K562 (cell line): Measurements from ENCODE around the gene TMEM120B. TPM values are rescaled to one million over a fixed set of nuclear protein-coding genes. Genes with fewer than 3 reads are reported as not detected.

ENCODE experiments used
- CREBBP ChIP-seq: IDR thresholded peaks from one replicate; pipeline ENCODE4 v1.6.1; 2012; ENCODE audit warnings: low read depth, mild to moderate bottlenecking, control low read depth, inconsistent platforms, low read length
- ELF2 ChIP-seq: fragments of 250-450 bp; sonication (Bioruptor Pico); IDR thresholded peaks from 2 replicates; pipeline ENCODE4 v1.5.0; 2021; ENCODE audit warnings: mild to moderate bottlenecking
- FOXA1 ChIP-seq: fragments of 450-650 bp; IDR thresholded peaks from 2 replicates; pipeline ENCODE4 v1.6.1; 2016; ENCODE audit warnings: mild to moderate bottlenecking, borderline replicate concordance
- GABPB1 ChIP-seq: sonication (generic); formaldehyde crosslinking; IDR thresholded peaks from 2 replicates; pipeline ENCODE4 v1.8.0; 2022; ENCODE audit warnings: mild to moderate bottlenecking, missing genetic modification reagents
- HDAC2 ChIP-seq: fragments of 450-650 bp; IDR thresholded peaks from 2 replicates; pipeline ENCODE4 v1.6.1; 2016; ENCODE audit warnings: mild to moderate bottlenecking
- HDGF ChIP-seq: fragments of 450-650 bp; IDR thresholded peaks from 2 replicates; pipeline ENCODE4 v1.6.1; 2016
- HSF4 ChIP-seq: fragments of 250-450 bp; sonication (Bioruptor Pico); IDR thresholded peaks from 2 replicates; pipeline ENCODE4 v2.1.2; 2022; ENCODE audit warnings: mild to moderate bottlenecking, moderate library complexity, borderline replicate concordance
- KLF1 ChIP-seq: fragments of 450-650 bp; IDR thresholded peaks from 2 replicates; pipeline ENCODE4 v1.6.1; 2016; ENCODE audit warnings: missing genetic modification characterization, missing compliant biosample characterization
- POLR2AphosphoS5 ChIP-seq: IDR thresholded peaks from 2 replicates; pipeline ENCODE4 v1.6.1; 2011; ENCODE audit warnings: mild to moderate bottlenecking, low read depth, low read length, moderate library complexity; ENCODE audit not compliant: control insufficient read depth, insufficient read depth
- POLR2G ChIP-seq: fragments of 200-400 bp; formaldehyde crosslinking; IDR thresholded peaks from 2 replicates; pipeline ENCODE4 v1.6.1; 2017; ENCODE audit warnings: low read depth, mild to moderate bottlenecking, antibody characterized with exemption, low read length, moderate library complexity
- SAP30 ChIP-seq: fragments of 200-600 bp; sonication (generic); IDR thresholded peaks from 2 replicates; pipeline ENCODE4 v1.6.1; 2012; ENCODE audit warnings: borderline replicate concordance, low read depth, mild to moderate bottlenecking, moderate library complexity, low read length, control low read depth, inconsistent platforms; ENCODE audit not compliant: insufficient read depth, poor library complexity, severe bottlenecking
- SIN3A ChIP-seq, 2 experiments: fragments of 150-350 bp in 1 of 2; IDR thresholded peaks; 2 replicates each; pipeline ENCODE4 v1.6.1; 2011 to 2016; ENCODE audit warnings: borderline replicate concordance in 2 of 2, low read depth in 2 of 2, low read length in 2 of 2, mild to moderate bottlenecking in 2 of 2, moderate library complexity in 2 of 2; ENCODE audit not compliant: control insufficient read depth in 1 of 2
- ZBTB7A ChIP-seq: IDR thresholded peaks from 2 replicates; pipeline ENCODE4 v1.6.1; 2011; ENCODE audit warnings: low read depth, mild to moderate bottlenecking, low read length, moderate library complexity, borderline replicate concordance; ENCODE audit not compliant: control insufficient read depth
- ZFP91 ChIP-seq: sonication (generic); formaldehyde crosslinking; IDR thresholded peaks from 2 replicates; pipeline ENCODE4 v1.8.0; 2022; ENCODE audit warnings: mild to moderate bottlenecking, missing genetic modification reagents
- ZNF140 ChIP-seq: fragments of 250-450 bp; sonication (Bioruptor Pico); IDR thresholded peaks from 2 replicates; pipeline ENCODE4 v1.8.0; 2021; ENCODE audit warnings: moderate library complexity, mild to moderate bottlenecking, inconsistent platforms
- polyA plus RNA-seq, 8 experiments: library from polyadenylated mRNA; depleted of rRNA in 4 of 8; stranded (reverse) in 5 of 8; unstranded in 3 of 8; fragments of >200 nt; fragmentation: Nextera tagmentation in 2 of 8; fragmentation: Illumina TruSeq in 1 of 8; extraction: Ambion mirVana in 2 of 8; extraction: Trizol in 1 of 8; gene quantifications; 2 replicates each; pipeline versions ENCODE4 v1.2.1 to v1.2.3, GENCODE V29; 2011 to 2014; ENCODE audit warnings: inconsistent platforms in 1 of 8, missing spikeins in 1 of 8
- total RNA-seq, 7 experiments: library from RNA; depleted of rRNA in 6 of 7; stranded (reverse); fragments of >200 nt in 6 of 7; fragmentation: Illumina TruSeq in 2 of 7; extraction: Trizol in 2 of 7; gene quantifications; 2 replicates each; pipeline versions ENCODE4 v1.2.1 to v1.2.3, GENCODE V29; 2011 to 2021; ENCODE audit warnings: low replicate concordance in 1 of 7
- TF ChIP-seq, protein P1 (sequence below): fragments of 250-450 bp; sonication (Bioruptor Pico); IDR thresholded peaks from 2 replicates; pipeline ENCODE4 v1.4.0; 2020
- TF ChIP-seq, protein P2 (sequence below): sonication (generic); formaldehyde crosslinking; IDR thresholded peaks from 2 replicates; pipeline ENCODE4 v1.8.1; 2023; ENCODE audit warnings: mild to moderate bottlenecking, missing genetic modification reagents, moderate library complexity
- TF ChIP-seq, protein P3 (sequence below): fragments of 450-650 bp; IDR thresholded peaks from 2 replicates; pipeline ENCODE4 v1.6.1; 2016; ENCODE audit warnings: antibody characterized with exemption

TMEM120B gene
- total and polyA plus RNA-seq, 9 of the 15 experiments (the other 6 are each of a cell fraction or from before 2014, with no cell fraction given), result 1.7 to 18.6 (median 7.4) TPM

GRCh38 chr12:121806009-121806545 is 93.5 kb downstream of the TMEM120B start (continued):
- TF ChIP-seq, protein P1, sequence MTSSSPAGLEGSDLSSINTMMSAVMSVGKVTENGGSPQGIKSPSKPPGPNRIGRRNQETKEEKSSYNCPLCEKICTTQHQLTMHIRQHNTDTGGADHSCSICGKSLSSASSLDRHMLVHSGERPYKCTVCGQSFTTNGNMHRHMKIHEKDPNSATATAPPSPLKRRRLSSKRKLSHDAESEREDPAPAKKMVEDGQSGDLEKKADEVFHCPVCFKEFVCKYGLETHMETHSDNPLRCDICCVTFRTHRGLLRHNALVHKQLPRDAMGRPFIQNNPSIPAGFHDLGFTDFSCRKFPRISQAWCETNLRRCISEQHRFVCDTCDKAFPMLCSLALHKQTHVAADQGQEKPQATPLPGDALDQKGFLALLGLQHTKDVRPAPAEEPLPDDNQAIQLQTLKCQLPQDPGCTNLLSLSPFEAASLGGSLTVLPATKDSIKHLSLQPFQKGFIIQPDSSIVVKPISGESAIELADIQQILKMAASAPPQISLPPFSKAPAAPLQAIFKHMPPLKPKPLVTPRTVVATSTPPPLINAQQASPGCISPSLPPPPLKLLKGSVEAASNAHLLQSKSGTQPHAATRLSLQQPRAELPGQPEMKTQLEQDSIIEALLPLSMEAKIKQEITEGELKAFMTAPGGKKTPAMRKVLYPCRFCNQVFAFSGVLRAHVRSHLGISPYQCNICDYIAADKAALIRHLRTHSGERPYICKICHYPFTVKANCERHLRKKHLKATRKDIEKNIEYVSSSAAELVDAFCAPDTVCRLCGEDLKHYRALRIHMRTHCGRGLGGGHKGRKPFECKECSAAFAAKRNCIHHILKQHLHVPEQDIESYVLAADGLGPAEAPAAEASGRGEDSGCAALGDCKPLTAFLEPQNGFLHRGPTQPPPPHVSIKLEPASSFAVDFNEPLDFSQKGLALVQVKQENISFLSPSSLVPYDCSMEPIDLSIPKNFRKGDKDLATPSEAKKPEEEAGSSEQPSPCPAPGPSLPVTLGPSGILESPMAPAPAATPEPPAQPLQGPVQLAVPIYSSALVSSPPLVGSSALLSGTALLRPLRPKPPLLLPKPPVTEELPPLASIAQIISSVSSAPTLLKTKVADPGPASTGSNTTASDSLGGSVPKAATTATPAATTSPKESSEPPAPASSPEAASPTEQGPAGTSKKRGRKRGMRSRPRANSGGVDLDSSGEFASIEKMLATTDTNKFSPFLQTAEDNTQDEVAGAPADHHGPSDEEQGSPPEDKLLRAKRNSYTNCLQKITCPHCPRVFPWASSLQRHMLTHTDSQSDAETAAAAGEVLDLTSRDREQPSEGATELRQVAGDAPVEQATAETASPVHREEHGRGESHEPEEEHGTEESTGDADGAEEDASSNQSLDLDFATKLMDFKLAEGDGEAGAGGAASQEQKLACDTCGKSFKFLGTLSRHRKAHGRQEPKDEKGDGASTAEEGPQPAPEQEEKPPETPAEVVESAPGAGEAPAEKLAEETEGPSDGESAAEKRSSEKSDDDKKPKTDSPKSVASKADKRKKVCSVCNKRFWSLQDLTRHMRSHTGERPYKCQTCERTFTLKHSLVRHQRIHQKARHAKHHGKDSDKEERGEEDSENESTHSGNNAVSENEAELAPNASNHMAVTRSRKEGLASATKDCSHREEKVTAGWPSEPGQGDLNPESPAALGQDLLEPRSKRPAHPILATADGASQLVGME (CRISPR knock-in tag), result no peak
- TF ChIP-seq SAP30 (peak; percentile 93), POLR2AphosphoS5 (no peak), ELF2 (no peak), POLR2G (0 out of 2 replicates have a peak, but pooled peaks have one; percentile 0), FOXA1 (no peak), ZFP91 (CRISPR knock-in tag) (no peak), GABPB1 (CRISPR knock-in tag) (no peak), KLF1 (tag) (no peak), HDGF (no peak), ZNF140 (no peak), ZBTB7A (0 out of 2 replicates have a peak, but pooled peaks have one; percentile 19), SIN3A (IDR thresholded peaks at IDR 0.05; ENCODE audit: borderline replicate concordance in 2 of 2, control insufficient read depth in 1 of 2, low read depth in 2 of 2, low read length in 2 of 2) (peak; percentile 81 to 83; a peak in 2 of 4 replicates), HSF4 (no peak), CREBBP (no peak), HDAC2 (peak; percentile 54)
- TF ChIP-seq, protein P2, sequence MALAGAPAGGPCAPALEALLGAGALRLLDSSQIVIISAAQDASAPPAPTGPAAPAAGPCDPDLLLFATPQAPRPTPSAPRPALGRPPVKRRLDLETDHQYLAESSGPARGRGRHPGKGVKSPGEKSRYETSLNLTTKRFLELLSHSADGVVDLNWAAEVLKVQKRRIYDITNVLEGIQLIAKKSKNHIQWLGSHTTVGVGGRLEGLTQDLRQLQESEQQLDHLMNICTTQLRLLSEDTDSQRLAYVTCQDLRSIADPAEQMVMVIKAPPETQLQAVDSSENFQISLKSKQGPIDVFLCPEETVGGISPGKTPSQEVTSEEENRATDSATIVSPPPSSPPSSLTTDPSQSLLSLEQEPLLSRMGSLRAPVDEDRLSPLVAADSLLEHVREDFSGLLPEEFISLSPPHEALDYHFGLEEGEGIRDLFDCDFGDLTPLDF (CRISPR knock-in tag), result no peak
- TF ChIP-seq, protein P3, sequence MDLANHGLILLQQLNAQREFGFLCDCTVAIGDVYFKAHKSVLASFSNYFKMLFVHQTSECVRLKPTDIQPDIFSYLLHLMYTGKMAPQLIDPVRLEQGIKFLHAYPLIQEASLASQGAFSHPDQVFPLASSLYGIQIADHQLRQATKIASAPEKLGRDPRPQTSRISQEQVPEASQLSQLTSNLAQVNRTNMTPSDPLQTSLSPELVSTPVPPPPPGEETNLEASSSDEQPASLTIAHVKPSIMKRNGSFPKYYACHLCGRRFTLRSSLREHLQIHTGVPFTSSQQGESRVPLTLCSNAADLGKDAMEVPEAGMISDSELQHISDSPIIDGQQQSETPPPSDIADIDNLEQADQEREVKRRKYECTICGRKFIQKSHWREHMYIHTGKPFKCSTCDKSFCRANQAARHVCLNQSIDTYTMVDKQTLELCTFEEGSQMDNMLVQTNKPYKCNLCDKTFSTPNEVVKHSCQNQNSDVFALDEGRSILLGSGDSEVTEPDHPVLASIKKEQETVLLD, result peak; percentile 51; the same call in 1 of the 2 replicates
